ENCODE measurements around the gene F2RL1. TPM values are rescaled to one million over a fixed set of nuclear protein-coding genes. Genes with fewer than 3 reads are reported as not detected.

The F2RL1 gene, protein sequence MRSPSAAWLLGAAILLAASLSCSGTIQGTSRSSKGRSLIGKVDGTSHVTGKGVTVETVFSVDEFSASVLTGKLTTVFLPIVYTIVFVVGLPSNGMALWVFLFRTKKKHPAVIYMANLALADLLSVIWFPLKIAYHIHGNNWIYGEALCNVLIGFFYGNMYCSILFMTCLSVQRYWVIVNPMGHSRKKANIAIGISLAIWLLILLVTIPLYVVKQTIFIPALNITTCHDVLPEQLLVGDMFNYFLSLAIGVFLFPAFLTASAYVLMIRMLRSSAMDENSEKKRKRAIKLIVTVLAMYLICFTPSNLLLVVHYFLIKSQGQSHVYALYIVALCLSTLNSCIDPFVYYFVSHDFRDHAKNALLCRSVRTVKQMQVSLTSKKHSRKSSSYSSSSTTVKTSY
- 7.6 and 111 TPM in 2 replicates for total RNA-seq

GRCh38 chr5:76818844-76819831 lies at the start of gene F2RL1:
Gene F2RL1 (plus strand): TSS chr5:76819030. CDS start chr5:76819183, 153 bp downstream.

GRCh38 chr5:76849419-76850291 lies 30.8 kb downstream of the F2RL1 start, which contains the start of gene S100Z:
Gene S100Z (plus strand): TSS chr5:76850014. CDS start chr5:76875360, 25,346 bp downstream.

Other genes starting within 250 kb of the F2RL1 start
- gene F2RL2, start 195.6 kb upstream of the F2RL1 start, total RNA-seq: 0.16 and 0.50 TPM in 2 replicates
- gene F2R, start 102.9 kb upstream of the F2RL1 start, total RNA-seq: 85.2 and 222 TPM in 2 replicates
- not detected in 2 replicates for gene S100Z, start 31.0 kb downstream of the F2RL1 start, total RNA-seq
- 0.49 and 0.88 TPM in 2 replicates for gene CRHBP, start 134.0 kb downstream of the F2RL1 start, total RNA-seq
- 15.5 and 24.5 TPM in 2 replicates for gene AGGF1, start 211.4 kb downstream of the F2RL1 start, total RNA-seq